Right lobe of liver (tissue), 6 donors: Measurements from ENCODE around the gene NELL2. TPM values are rescaled to one million over a fixed set of nuclear protein-coding genes. Genes with fewer than 3 reads are reported as not detected.

Experiments used
- ATAC-seq, 4 donors: fragments of 200-7000 bp; cut with Tn5 transposase; one replicate each; pipeline ENCODE4 v1.9.1; 2020; ENCODE audit warnings: mild to moderate bottlenecking in 4 of 4, moderate library complexity in 4 of 4
- DNase-seq, 3 donors: peaks; one replicate each; pipeline ENCODE4 v3.0.0-alpha.2; 2020
- H3K27ac ChIP-seq, 3 donors: fragments of 200-600 bp; one replicate each; pipeline ENCODE4 v1.8.0; 2022
- H3K27me3 ChIP-seq, 2 donors: fragments of 200-600 bp; one replicate each; pipeline ENCODE4 v1.8.0; 2022
- H3K36me3 ChIP-seq, 4 donors: fragments of 200-600 bp; sonication (generic) in 1 of 4; one replicate each; pipeline versions ENCODE4 v1.5.1 to v1.8.0; 2017 to 2022; ENCODE audit warnings: control low read depth in 1 of 4
- H3K4me1 ChIP-seq, 4 donors: fragments of 200-600 bp; sonication (generic) in 1 of 4; one replicate each; pipeline versions ENCODE4 v1.5.1 to v1.8.0; 2017 to 2022; ENCODE audit warnings: control low read depth in 1 of 4
- H3K4me3 ChIP-seq, 3 donors: fragments of 200-600 bp; one replicate each; pipeline ENCODE4 v1.8.0; 2022
- H3K9me3 ChIP-seq, 4 donors: fragments of 200-600 bp; sonication (generic) in 1 of 4; one replicate each; pipeline versions ENCODE4 v1.5.1 to v1.8.0; 2017 to 2022; ENCODE audit warnings: control low read depth in 1 of 4
- POLR2A ChIP-seq: fragments of 450-650 bp; IDR thresholded peaks from one replicate; pipeline ENCODE4 v1.6.1; 2017; ENCODE audit warnings: antibody characterized with exemption, mild to moderate bottlenecking
- WGBS: methylation state at CpG from one replicate; pipeline ENCODE4 v1.1.6; 2018; ENCODE audit warnings: low coverage, low lambda C conversion rate; ENCODE audit not compliant: insufficient coverage; ENCODE audit errors: missing lambda C conversion rate; 5-methylcytosine and 5-hydroxymethylcytosine counted together
- intact Hi-C, 2 donors: fragments of 100-400 bp; cut with DNase I; formaldehyde crosslinking; loops; one replicate each; pipeline versions ENCODE4 v1.11.2 to v1.14.1; 2022
- total RNA-seq, 6 experiments: library from RNA; depleted of rRNA in 2 of 6; stranded (reverse); fragments of >200 nt in 2 of 6; fragmentation: NEBNext Ultra II Directional in 3 of 6; extraction: Animal tissue kit (Norgen Biotek cat#: 25700) in 3 of 6; gene quantifications; one replicate each; pipeline versions ENCODE4 v1.1.0 to v1.2.4, GENCODE V29; 2016 to 2023
- TF ChIP-seq, protein P1 (sequence below), 4 donors: fragments of 200-600 bp in 3 of 4; fragments of 450-650 bp in 1 of 4; IDR thresholded peaks; one replicate each; pipeline versions ENCODE4 v1.5.1 to v1.8.0; 2016 to 2022; ENCODE audit warnings: antibody characterized with exemption in 4 of 4, mild to moderate bottlenecking in 2 of 4
- donor health status: DM: no; HTN: yes; CAD: no.
- donor health status: DM: no; HTN: no; CAD: no.
- donor health status: DM: no; HTN: no; CAD: no.
- donor health status: DM: no; HTN: yes; CAD: no.
- donor health status: DM: no; HTN: yes; CAD: no.

NELL2 gene
- total RNA-seq, 6 experiments from 2014 or later = 0.15 to 0.43 (median 0.43) TPM; not detected in 3

DNA sequence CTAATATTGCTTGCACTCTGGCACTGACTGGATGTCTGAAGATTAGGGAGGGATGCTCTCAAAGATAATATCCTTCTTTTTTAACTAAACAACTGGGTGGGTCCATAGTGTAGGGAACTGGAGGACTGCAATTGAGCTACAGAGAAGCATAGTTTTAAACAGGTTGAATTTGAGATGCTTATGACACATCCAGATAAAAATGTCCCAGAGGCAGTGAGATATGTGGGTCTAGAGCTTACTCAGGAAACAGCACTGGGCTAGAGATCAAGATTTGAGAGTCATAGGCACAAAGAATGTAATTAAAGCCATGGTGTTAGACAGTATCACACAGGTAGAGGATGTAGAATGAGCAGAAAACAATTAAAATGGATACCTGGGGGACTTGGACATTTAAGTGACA lies 198.4 kb downstream of the NELL2 start:
- intact Hi-C loops = no loop called here
- no peaks in the 10 kb centered on the region for H3K4me1 ChIP-seq
- no peaks in the 10 kb centered on the region for H3K36me3 ChIP-seq
- H3K9me3 ChIP-seq = no peaks in the 10 kb centered on the region
- no peak overlapping the region for H3K4me3 ChIP-seq
- no peak for ATAC-seq
- H3K27me3 ChIP-seq = no peaks in the 10 kb centered on the region
- DNase-seq = no peak
- no peak overlapping the region for H3K27ac ChIP-seq
- TF ChIP-seq POLR2A = no peak
- TF ChIP-seq, protein P1, sequence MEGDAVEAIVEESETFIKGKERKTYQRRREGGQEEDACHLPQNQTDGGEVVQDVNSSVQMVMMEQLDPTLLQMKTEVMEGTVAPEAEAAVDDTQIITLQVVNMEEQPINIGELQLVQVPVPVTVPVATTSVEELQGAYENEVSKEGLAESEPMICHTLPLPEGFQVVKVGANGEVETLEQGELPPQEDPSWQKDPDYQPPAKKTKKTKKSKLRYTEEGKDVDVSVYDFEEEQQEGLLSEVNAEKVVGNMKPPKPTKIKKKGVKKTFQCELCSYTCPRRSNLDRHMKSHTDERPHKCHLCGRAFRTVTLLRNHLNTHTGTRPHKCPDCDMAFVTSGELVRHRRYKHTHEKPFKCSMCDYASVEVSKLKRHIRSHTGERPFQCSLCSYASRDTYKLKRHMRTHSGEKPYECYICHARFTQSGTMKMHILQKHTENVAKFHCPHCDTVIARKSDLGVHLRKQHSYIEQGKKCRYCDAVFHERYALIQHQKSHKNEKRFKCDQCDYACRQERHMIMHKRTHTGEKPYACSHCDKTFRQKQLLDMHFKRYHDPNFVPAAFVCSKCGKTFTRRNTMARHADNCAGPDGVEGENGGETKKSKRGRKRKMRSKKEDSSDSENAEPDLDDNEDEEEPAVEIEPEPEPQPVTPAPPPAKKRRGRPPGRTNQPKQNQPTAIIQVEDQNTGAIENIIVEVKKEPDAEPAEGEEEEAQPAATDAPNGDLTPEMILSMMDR (IDR thresholded peaks at IDR 0.05) = no peak

DNA sequence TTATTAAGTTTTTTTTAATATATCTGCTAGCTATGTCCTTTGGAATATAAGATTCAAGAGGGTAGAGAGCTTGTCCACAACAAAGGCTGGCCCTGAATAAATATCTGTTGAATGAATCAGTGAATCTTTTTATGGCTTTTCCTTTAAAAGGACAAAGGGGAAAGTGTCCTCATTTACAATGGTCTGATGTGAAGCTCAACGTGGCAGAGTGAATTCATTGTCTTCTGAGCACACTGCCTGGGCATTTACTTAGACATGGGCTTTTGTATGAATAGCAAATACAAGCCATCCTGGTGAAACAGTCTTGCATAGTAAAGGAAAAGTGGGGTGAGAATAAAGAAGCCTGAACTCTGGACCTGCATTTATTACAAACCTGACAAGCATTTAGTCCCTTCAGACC lies 201.2 kb downstream of the NELL2 start:
- DNase-seq (no peak), ATAC-seq (no peak)
- intact Hi-C loops = no loop called here

DNA sequence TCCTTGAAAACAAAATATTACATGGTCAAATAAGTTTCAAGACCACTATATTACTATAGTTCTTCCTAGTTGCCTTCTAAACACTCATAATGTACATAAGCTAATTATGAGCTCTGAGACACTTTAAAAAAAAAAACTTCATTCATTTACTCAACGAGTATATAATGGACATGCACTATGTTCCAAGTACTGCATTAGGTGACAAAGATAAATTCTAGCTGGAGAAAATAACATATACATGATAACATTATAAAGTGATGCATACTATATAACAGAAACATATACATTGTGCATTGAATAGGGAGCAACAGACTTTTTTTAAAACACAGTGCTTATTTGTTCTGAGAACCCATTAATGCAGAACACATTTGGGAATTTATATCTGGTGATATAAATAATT lies 202.3 kb downstream of the NELL2 start:
- DNase-seq (no peak), ATAC-seq (no peak)
- H3K36me3 ChIP-seq = no peaks in the 10 kb centered on the region
- intact Hi-C loops = no loop called here
- no peak overlapping the region for H3K27ac ChIP-seq
- 24% methylated on average over 1 of the region's 1 CpG for WGBS
- H3K9me3 ChIP-seq = peaks cover 0 to 5% (median 0%) of the 10 kb centered on the region in 4 donors
- H3K4me3 ChIP-seq = no peak overlapping the region
- no peaks in the 10 kb centered on the region for H3K27me3 ChIP-seq
- no peaks in the 10 kb centered on the region for H3K4me1 ChIP-seq
- TF ChIP-seq, protein P1 (IDR thresholded peaks at IDR 0.05) = no peak
- TF ChIP-seq POLR2A = no peak

More for the DNA sequence above, 201.2 kb downstream of the NELL2 start:
- WGBS = 0% methylated on average over 1 of the region's 1 CpG
- H3K4me3 ChIP-seq = no peak overlapping the region
- H3K27me3 ChIP-seq = no peaks in the 10 kb centered on the region
- H3K4me1 ChIP-seq = no peaks in the 10 kb centered on the region
- no peak overlapping the region for H3K27ac ChIP-seq
- H3K9me3 ChIP-seq = peaks cover 0 to 5% (median 0%) of the 10 kb centered on the region in 4 donors
- H3K36me3 ChIP-seq = no peaks in the 10 kb centered on the region
- TF ChIP-seq POLR2A = no peak
- TF ChIP-seq, protein P1 (IDR thresholded peaks at IDR 0.05) = no peak

DNA sequence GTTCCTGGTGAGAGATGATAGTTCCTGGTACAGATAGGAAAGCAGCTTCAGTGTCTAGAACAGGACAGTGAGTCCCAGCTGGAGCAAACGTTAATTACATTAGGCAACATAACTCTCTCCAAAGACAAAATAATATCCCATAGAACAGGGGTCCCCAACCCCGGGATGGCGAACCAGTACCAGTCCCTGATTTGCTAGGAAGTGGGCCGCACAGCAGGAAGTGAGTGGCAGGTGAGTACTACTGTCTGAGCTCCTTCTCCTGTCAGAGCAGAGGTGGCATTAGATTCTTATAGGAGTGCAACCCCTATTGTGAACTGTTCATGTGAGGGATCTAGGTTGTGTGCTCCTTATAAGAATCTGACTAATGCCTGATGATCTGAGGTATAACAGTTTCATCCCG lies 204.1 kb downstream of the NELL2 start:
- H3K27ac ChIP-seq = no peak overlapping the region
- WGBS = 50% methylated on average over 2 of the region's 5 CpGs
- no peaks in the 10 kb centered on the region for H3K36me3 ChIP-seq
- intact Hi-C loops = no loop called here
- ATAC-seq = no peak
- TF ChIP-seq, protein P1 (IDR thresholded peaks at IDR 0.05) = no peak
- no peak for TF ChIP-seq POLR2A
- no peaks in the 10 kb centered on the region for H3K4me1 ChIP-seq
- H3K9me3 ChIP-seq = peaks cover 0 to 5% (median 0%) of the 10 kb centered on the region in 4 donors
- no peak overlapping the region for H3K4me3 ChIP-seq
- no peak for DNase-seq
- H3K27me3 ChIP-seq = no peaks in the 10 kb centered on the region

DNA sequence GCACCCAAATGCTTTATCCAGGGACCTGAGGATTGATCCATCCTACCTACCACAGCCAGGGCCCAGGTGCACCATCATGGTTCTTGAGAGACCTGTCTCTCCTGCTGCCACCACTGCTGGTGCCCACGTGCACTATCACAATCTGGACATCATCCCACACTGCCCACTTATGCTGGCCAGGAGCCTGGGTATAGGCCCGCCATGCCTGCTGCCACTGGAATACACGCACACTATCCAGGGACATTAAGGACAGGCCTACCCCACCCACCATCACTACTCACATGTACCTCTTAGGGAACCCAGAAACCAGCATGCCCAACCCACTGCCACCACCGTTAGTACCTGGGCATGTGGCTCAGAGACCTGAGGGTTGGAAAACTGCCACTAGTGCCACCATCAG lies 207.7 kb downstream of the NELL2 start:
- no peak for DNase-seq
- no peak overlapping the region for H3K4me3 ChIP-seq
- no peak for ATAC-seq
- H3K9me3 ChIP-seq = peaks cover 0 to 5% (median 0%) of the 10 kb centered on the region in 4 donors
- intact Hi-C loops = no loop called here
- no CpG with 5 or more reads among the region's 4 CpGs for WGBS
- H3K4me1 ChIP-seq = no peaks in the 10 kb centered on the region
- no peaks in the 10 kb centered on the region for H3K27me3 ChIP-seq
- H3K36me3 ChIP-seq = no peaks in the 10 kb centered on the region
- TF ChIP-seq POLR2A = no peak
- TF ChIP-seq, protein P1 (IDR thresholded peaks at IDR 0.05) = no peak
- H3K27ac ChIP-seq = no peak overlapping the region
